NT2/D1 (cell line): Measurements from ENCODE around the gene AGPS.
"Not testable (repeated sequence)": the region's sequence is repeated elsewhere in the genome, so short reads cannot be mapped to it uniquely, and the experiment has no call there.

Experiments used
- SUZ12 ChIP-seq: IDR thresholded peaks from 2 replicates; pipeline ENCODE4 v1.6.1; 2011; ENCODE audit not compliant: insufficient read length, insufficient read depth; ENCODE audit errors: extremely low read depth
- YY1 ChIP-seq: IDR thresholded peaks from 2 replicates; pipeline ENCODE4 v1.6.1; 2011; ENCODE audit not compliant: insufficient read length, insufficient read depth
- ZNF274 ChIP-seq: IDR thresholded peaks from 2 replicates; pipeline ENCODE4 v1.6.1; 2011; ENCODE audit warnings: mild to moderate bottlenecking, low read depth, low read length

DNA sequence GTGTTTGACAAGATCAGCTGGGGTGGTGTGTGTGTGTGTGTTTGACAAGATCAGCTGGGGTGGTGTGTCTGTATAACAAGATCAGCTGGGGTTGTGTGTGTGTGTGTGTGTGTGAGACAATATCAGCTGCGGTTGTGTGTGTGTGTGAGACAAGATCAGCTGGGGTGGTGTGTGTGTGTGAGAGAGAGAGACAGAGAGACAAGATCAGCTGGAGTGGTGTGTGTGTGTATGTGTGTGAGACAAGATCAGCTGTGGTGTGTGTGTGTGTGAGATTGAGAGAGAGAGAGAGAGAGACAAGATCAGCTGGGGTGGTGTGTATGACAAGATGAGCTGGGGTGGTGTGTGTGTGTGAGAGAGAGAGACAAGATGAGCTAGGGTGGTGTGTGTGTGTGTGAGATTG lies 41.5 kb upstream of the AGPS start:
- not testable (repeated sequence) for TF ChIP-seq ZNF274, YY1, SUZ12
